ENCODE results near the gene ZMYND12. TPM values are rescaled to one million over a fixed set of nuclear protein-coding genes. Genes with fewer than 3 reads are reported as not detected.
A peak's percentile ranks its signal among the peaks of the same experiment; 100 is the strongest.

The ZMYND12 gene
- total RNA-seq, 1 donor from 2014 or later: 1.1 TPM

DNA sequence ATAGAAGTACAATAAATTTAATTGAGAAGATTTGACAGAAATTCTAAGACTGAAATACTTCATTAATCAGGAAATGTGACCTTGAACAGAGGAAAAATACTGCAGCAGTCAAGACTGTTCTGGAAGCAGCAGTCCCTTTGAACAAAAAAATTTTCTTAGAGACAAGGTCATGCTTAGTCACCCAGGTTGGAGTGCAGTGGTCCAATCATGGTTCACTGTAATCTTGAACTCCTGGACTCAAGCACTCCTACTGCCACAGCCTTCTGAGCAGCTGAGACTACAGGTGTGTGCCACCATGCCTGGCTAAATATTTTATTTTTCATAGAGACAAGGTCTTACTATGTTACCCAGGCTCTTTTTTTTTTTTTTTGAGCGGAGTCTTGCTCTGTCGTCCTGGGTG is 5.4 kb upstream of the ZMYND12 start:
- no peak for TF ChIP-seq CTCF (IDR thresholded peaks at IDR 0.05; ENCODE audit: unreplicated experiment)
- no peak overlapping the region for H3K27ac Mint-ChIP-seq (ENCODE audit: unreplicated experiment)
- H3K9me3 Mint-ChIP-seq (ENCODE audit: unreplicated experiment): no peaks in the 10 kb centered on the region
- no peaks in the 10 kb centered on the region for H3K36me3 Mint-ChIP-seq (ENCODE audit: low read depth, unreplicated experiment)
- no peak overlapping the region for H3K4me3 Mint-ChIP-seq (ENCODE audit: unreplicated experiment)
- peaks cover 12% of the 10 kb centered on the region for H3K27me3 Mint-ChIP-seq (ENCODE audit: unreplicated experiment)
- DNase-seq (ENCODE audit: low spot score): no peak
- H3K4me1 Mint-ChIP-seq (ENCODE audit: unreplicated experiment): peaks cover 22% of the 10 kb centered on the region

GRCh38 chr1:42456754-42457089 is 900 bp upstream of the ZMYND12 start:
- H3K4me1 Mint-ChIP-seq (ENCODE audit: unreplicated experiment): peaks cover 15% of the 10 kb centered on the region
- peaks cover 20% of the 10 kb centered on the region for H3K27me3 Mint-ChIP-seq (ENCODE audit: unreplicated experiment)
- H3K27ac Mint-ChIP-seq (ENCODE audit: unreplicated experiment): peak overlapping the region; percentile 89
- no peaks in the 10 kb centered on the region for H3K9me3 Mint-ChIP-seq (ENCODE audit: unreplicated experiment)
- no peak for TF ChIP-seq CTCF (IDR thresholded peaks at IDR 0.05; ENCODE audit: unreplicated experiment)
- DNase-seq (ENCODE audit: low spot score): no peak
- no peaks in the 10 kb centered on the region for H3K36me3 Mint-ChIP-seq (ENCODE audit: low read depth, unreplicated experiment)
- peak overlapping the region; percentile 93 for H3K4me3 Mint-ChIP-seq (ENCODE audit: unreplicated experiment)

DNA sequence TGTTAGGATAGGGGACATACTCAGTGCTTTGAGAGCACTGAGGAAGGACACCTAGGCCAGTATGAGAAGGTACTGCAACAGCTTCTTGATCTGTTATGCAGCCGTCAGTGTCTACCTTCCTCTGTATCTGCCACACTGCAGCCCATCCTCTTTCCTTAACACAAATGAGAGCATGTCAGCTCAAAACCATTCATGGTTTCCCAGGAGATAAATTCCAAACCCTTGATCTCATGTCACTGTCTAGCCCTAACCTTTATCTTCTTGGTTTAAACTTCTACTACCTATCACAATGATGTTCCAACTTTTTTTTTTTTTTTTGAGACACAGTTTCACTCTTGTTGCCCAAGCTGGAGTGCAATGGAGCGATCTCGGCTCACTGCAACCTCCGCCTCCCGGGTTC is 1.4 kb downstream of the ZMYND12 start:
- Mint-ChIP-seq H3K9me3 (ENCODE audit: unreplicated experiment) (no peaks in the 10 kb centered on the region), H3K4me1 (ENCODE audit: unreplicated experiment) (peaks cover 13% of the 10 kb centered on the region), H3K4me3 (ENCODE audit: unreplicated experiment) (no peak overlapping the region), H3K27ac (ENCODE audit: unreplicated experiment) (no peak overlapping the region), H3K36me3 (ENCODE audit: low read depth, unreplicated experiment) (no peaks in the 10 kb centered on the region), H3K27me3 (ENCODE audit: unreplicated experiment) (peaks cover 18% of the 10 kb centered on the region)
- DNase-seq (ENCODE audit: low spot score): no peak
- TF ChIP-seq CTCF (IDR thresholded peaks at IDR 0.05; ENCODE audit: unreplicated experiment): no peak

DNA sequence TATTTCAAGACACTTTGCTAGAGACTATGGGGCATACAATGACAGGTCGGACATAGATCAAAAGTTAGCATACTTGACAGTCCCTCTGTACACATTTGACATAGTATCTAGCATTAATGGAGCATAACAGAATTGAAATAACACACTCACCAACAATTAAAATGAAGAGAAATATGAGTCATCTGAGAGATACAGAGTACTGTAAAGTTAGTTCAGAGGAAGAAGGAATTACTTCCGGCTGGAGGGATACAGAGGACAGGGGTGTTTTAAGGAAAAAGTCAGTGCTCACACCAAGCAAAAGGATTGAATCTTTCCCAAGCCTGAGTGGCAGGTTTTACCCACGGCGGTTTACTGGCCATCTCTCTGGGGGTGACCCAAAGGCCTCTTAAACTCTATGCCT is 2.4 kb downstream of the ZMYND12 start:
- H3K9me3 Mint-ChIP-seq (ENCODE audit: unreplicated experiment): no peaks in the 10 kb centered on the region
- peaks cover 18% of the 10 kb centered on the region for H3K27me3 Mint-ChIP-seq (ENCODE audit: unreplicated experiment)
- no peak overlapping the region for H3K27ac Mint-ChIP-seq (ENCODE audit: unreplicated experiment)
- no peaks in the 10 kb centered on the region for H3K36me3 Mint-ChIP-seq (ENCODE audit: low read depth, unreplicated experiment)
- H3K4me3 Mint-ChIP-seq (ENCODE audit: unreplicated experiment): no peak overlapping the region
- no peak for TF ChIP-seq CTCF (IDR thresholded peaks at IDR 0.05; ENCODE audit: unreplicated experiment)
- DNase-seq (ENCODE audit: low spot score): no peak
- H3K4me1 Mint-ChIP-seq (ENCODE audit: unreplicated experiment): peaks cover 13% of the 10 kb centered on the region

DNA sequence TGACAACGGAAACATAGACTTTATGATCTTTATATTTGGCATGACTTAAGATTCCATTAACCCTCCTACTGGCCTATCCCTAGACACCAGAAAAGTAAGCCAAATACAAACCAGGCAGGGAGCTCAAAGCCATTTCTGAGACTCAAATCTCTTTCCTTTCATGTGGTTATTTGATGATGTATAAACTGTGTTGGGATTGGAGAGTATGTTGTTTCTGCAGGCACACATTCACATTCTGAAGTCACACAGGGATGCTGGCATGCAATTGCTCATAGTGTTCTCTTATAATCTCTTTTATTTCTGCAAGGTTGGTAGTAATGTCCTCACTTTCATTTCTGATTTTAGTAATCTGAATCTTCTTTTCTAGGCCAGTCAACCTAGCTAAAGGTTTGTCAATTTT is 5.8 kb downstream of the ZMYND12 start:
- no peak for DNase-seq (ENCODE audit: low spot score)
- TF ChIP-seq CTCF (IDR thresholded peaks at IDR 0.05; ENCODE audit: unreplicated experiment): no peak

More for the DNA sequence above, 5.8 kb downstream of the ZMYND12 start:
- H3K4me1 Mint-ChIP-seq (ENCODE audit: unreplicated experiment): no peaks in the 10 kb centered on the region
- no peak overlapping the region for H3K4me3 Mint-ChIP-seq (ENCODE audit: unreplicated experiment)
- H3K27ac Mint-ChIP-seq (ENCODE audit: unreplicated experiment): no peak overlapping the region
- H3K36me3 Mint-ChIP-seq (ENCODE audit: low read depth, unreplicated experiment): no peaks in the 10 kb centered on the region
- peaks cover 8% of the 10 kb centered on the region for H3K27me3 Mint-ChIP-seq (ENCODE audit: unreplicated experiment)
- no peaks in the 10 kb centered on the region for H3K9me3 Mint-ChIP-seq (ENCODE audit: unreplicated experiment)

Data from endothelial cell (in vitro differentiated cells).